B cell (primary cell): ENCODE measurements around the gene LOX. TPM values are rescaled to one million over a fixed set of nuclear protein-coding genes. Genes with fewer than 3 reads are reported as not detected.

Source experiments
- ATAC-seq: fragments of 200-7000 bp; cut with Tn5 transposase; one replicate; pipeline ENCODE4 v1.10.0; 2021; ENCODE audit warnings: low read depth, mild to moderate bottlenecking, moderate number of reproducible peaks, moderate library complexity
- CTCF ChIA-PET: fragments of 350-600 bp; sonication (Branson Sonifier 250); formaldehyde crosslinking; loops from one replicate; lab custom pipeline; 2021; ENCODE audit warnings: antibody characterized with exemption, inconsistent platforms; lab: Charles Lee
- POLR2A ChIA-PET: fragments of 350-600 bp; sonication (Branson Sonifier 250); formaldehyde crosslinking; loops from one replicate; lab custom pipeline; 2021; ENCODE audit warnings: antibody characterized with exemption; lab: Charles Lee
- DNase-seq: peaks from one replicate; pipeline ENCODE4 v3.0.0; 2013
- H2AFZ ChIP-seq: 2 replicates; pipeline ENCODE4 v1.6.1; 2012; ENCODE audit warnings: mild to moderate bottlenecking, low read depth, low read length; ENCODE audit not compliant: insufficient read depth, poor library complexity, severe bottlenecking
- H3K27ac ChIP-seq, 2 donors: 1 replicate in 1 of 2; 2 replicates in 1 of 2; pipeline ENCODE4 v1.5.1; 2012 to 2013; ENCODE audit warnings: low read length in 2 of 2, mild to moderate bottlenecking in 2 of 2, moderate library complexity in 1 of 2
- H3K27me3 ChIP-seq, 4 experiments: fragments of 200-600 bp in 1 of 4; sonication (generic) in 1 of 4; replicated peaks in 1 of 4; 1 replicate in 2 of 4; 2 replicates in 2 of 4; pipeline versions ENCODE4 v1.6.1 to v1.7.0; 2013 to 2016; ENCODE audit warnings: low read length in 3 of 4, mild to moderate bottlenecking in 2 of 4, mixed read lengths in 1 of 4, moderate library complexity in 1 of 4; ENCODE audit not compliant: insufficient read depth in 4 of 4, control insufficient read depth in 3 of 4; ENCODE audit errors: control extremely low read depth in 1 of 4
- H3K36me3 ChIP-seq, 2 experiments: replicated peaks in 1 of 2; 1 replicate in 1 of 2; 2 replicates in 1 of 2; pipeline versions ENCODE4 v1.6.1 to v1.7.1; 2013; ENCODE audit warnings: low read length in 1 of 2; ENCODE audit not compliant: insufficient read depth in 2 of 2, control insufficient read depth in 1 of 2; ENCODE audit errors: control extremely low read depth in 1 of 2, extremely low read depth in 1 of 2
- H3K4me1 ChIP-seq, 2 donors: fragments of 200-600 bp in 1 of 2; sonication (generic) in 1 of 2; 1 replicate in 1 of 2; 2 replicates in 1 of 2; pipeline versions ENCODE4 v1.5.1 to v1.6.1; 2013 to 2017; ENCODE audit warnings: low read length in 2 of 2; ENCODE audit not compliant: control insufficient read depth in 2 of 2, insufficient read depth in 2 of 2
- H3K4me2 ChIP-seq: replicated peaks from 2 replicates; pipeline ENCODE3; 2012; ENCODE audit warnings: mild to moderate bottlenecking, low read depth, low read length; ENCODE audit not compliant: poor library complexity, severe bottlenecking
- H3K4me3 ChIP-seq, 5 experiments: fragments of 200-600 bp in 1 of 5; sonication (generic) in 1 of 5; 1 replicate in 3 of 5; 2 replicates in 2 of 5; pipeline versions ENCODE4 v1.5.1 to v1.7.0; 2011 to 2016; ENCODE audit warnings: low read length in 4 of 5, mild to moderate bottlenecking in 4 of 5, low read depth in 2 of 5, control low read depth in 1 of 5, moderate library complexity in 1 of 5; ENCODE audit not compliant: insufficient read depth in 1 of 5; ENCODE audit errors: control extremely low read depth in 1 of 5, extremely low read depth in 1 of 5
- H3K79me2 ChIP-seq: fragments of 200-600 bp; sonication (generic); one replicate; pipeline ENCODE4 v1.6.0; 2016; ENCODE audit warnings: low read length; ENCODE audit not compliant: control insufficient read depth, insufficient read depth
- H3K9ac ChIP-seq: fragments of 200-600 bp; sonication (generic); 2 replicates; pipeline ENCODE4 v1.6.1; 2017; ENCODE audit warnings: mild to moderate bottlenecking, low read length, moderate library complexity
- H3K9me3 ChIP-seq, 3 donors: one replicate each; pipeline versions ENCODE4 v1.6.1 to v1.7.1; 2013; ENCODE audit warnings: low read length in 2 of 3; ENCODE audit not compliant: control insufficient read depth in 2 of 3, insufficient read depth in 1 of 3; ENCODE audit errors: control extremely low read depth in 1 of 3
- H4K20me1 ChIP-seq: 2 replicates; pipeline ENCODE4 v1.6.0; 2012; ENCODE audit warnings: mild to moderate bottlenecking, low read length; ENCODE audit not compliant: insufficient read depth, control insufficient read depth, poor library complexity, severe bottlenecking
- H3K27ac Mint-ChIP-seq: one replicate; pipeline ENCODE4 v1.8.0; 2021; ENCODE audit warnings: mixed read lengths
- H3K27me3 Mint-ChIP-seq: one replicate; pipeline ENCODE4 v1.8.0; 2021; ENCODE audit warnings: mixed read lengths
- H3K4me1 Mint-ChIP-seq: one replicate; pipeline ENCODE4 v1.8.0; 2021; ENCODE audit warnings: mixed read lengths
- H3K4me3 Mint-ChIP-seq: one replicate; pipeline ENCODE4 v1.8.0; 2021; ENCODE audit warnings: mixed read lengths
- H3K9me3 Mint-ChIP-seq: one replicate; pipeline ENCODE4 v1.8.0; 2022; ENCODE audit warnings: mixed read lengths; ENCODE audit not compliant: insufficient read depth
- EZH2 ChIP-seq: IDR thresholded peaks from 2 replicates; pipeline ENCODE4 v1.6.1; 2012; ENCODE audit warnings: borderline replicate concordance, low read depth, mild to moderate bottlenecking, moderate library complexity, low read length; ENCODE audit not compliant: insufficient read depth, poor library complexity, severe bottlenecking
- WGBS: methylation state at CpG from one replicate; pipeline ENCODE4 v1.1.5; 2013; ENCODE audit warnings: missing lambda C conversion rate; ENCODE audit not compliant: insufficient coverage; 5-methylcytosine and 5-hydroxymethylcytosine counted together
- intact Hi-C: fragments of 100-400 bp; cut with micrococcal nuclease; formaldehyde crosslinking; loops from one replicate; pipeline ENCODE4 v1.10.0; 2022
- polyA plus RNA-seq: library from polyadenylated mRNA; depleted of rRNA; stranded (reverse); fragments of >200 nt; gene quantifications from 2 replicates; pipeline ENCODE4 v1.2.3, GENCODE V29; 2012
- total RNA-seq, 2 donors: library from RNA; stranded (reverse); fragments of 120-200 nt in 1 of 2; gene quantifications; 1 replicate in 1 of 2; 2 replicates in 1 of 2; pipeline versions ENCODE4 v1.2.3 to v1.2.4, GENCODE V29; 2013 to 2022
- TF ChIP-seq, protein P1 (sequence below): fragments of 200-600 bp; IDR thresholded peaks from one replicate; pipeline ENCODE4 v1.8.0; 2022; ENCODE audit warnings: antibody characterized with exemption, mild to moderate bottlenecking

Gene LOX
- total and polyA plus RNA-seq, 2 donors (not counting 1 experiment from before 2014, with no cell fraction given), result not detected

DNA sequence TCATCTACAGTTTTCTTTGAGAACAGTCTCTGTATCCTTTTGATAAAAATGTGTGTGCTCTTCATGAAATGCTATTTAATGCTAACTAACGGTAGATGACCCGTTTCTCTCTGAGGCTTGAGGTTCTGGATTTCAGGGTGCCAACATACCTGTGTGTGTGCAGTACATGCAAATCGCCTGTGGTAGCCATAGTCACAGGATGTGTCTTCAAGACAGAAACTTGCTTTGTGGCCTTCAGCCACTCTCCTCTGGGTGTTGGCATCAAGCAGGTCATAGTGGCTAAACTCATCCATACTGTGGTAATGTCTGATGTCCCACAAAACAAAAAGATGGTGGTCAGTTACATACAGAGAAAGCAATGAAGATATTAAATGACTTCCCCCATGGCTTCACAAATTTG, 4.2 kb downstream of the LOX start:
- Mint-ChIP-seq H3K4me3 (no peak overlapping the region), H3K9me3 (no peaks in the 10 kb centered on the region), H3K4me1 (peaks cover 18% of the 10 kb centered on the region), H3K27me3 (peaks cover 32% of the 10 kb centered on the region), H3K27ac (no peak overlapping the region)
- Histone ChIP-seq H3K36me3 (no peaks in the 10 kb centered on the region), H2AFZ (no peak overlapping the region), H3K4me2 (no peak overlapping the region), H3K4me1 (peaks cover 18 to 21% of the 10 kb centered on the region in 2 donors), H3K4me3 (no peak overlapping the region), H4K20me1 (no peaks in the 10 kb centered on the region), H3K9me3 (no peaks in the 10 kb centered on the region), H3K27me3 (peaks cover 0 to 27% (median 12%) of the 10 kb centered on the region in 4 experiments), H3K27ac (no peak overlapping the region), H3K79me2 (no peaks in the 10 kb centered on the region), H3K9ac (no peak overlapping the region)
- ChIA-PET POLR2A (no interaction called here), CTCF (no interaction called here)
- DNase-seq, result no peak
- no peak for ATAC-seq
- 44% methylated on average over 3 of the region's 3 CpGs for WGBS
- TF ChIP-seq EZH2, result no peak
- TF ChIP-seq, protein P1, sequence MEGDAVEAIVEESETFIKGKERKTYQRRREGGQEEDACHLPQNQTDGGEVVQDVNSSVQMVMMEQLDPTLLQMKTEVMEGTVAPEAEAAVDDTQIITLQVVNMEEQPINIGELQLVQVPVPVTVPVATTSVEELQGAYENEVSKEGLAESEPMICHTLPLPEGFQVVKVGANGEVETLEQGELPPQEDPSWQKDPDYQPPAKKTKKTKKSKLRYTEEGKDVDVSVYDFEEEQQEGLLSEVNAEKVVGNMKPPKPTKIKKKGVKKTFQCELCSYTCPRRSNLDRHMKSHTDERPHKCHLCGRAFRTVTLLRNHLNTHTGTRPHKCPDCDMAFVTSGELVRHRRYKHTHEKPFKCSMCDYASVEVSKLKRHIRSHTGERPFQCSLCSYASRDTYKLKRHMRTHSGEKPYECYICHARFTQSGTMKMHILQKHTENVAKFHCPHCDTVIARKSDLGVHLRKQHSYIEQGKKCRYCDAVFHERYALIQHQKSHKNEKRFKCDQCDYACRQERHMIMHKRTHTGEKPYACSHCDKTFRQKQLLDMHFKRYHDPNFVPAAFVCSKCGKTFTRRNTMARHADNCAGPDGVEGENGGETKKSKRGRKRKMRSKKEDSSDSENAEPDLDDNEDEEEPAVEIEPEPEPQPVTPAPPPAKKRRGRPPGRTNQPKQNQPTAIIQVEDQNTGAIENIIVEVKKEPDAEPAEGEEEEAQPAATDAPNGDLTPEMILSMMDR, result no peak
- intact Hi-C loops, result no loop called here

- intact Hi-C loops, result no loop called here
- DNase-seq, result no peak
These were observed 5.0 kb downstream of the LOX start for GRCh38 chr5:122073018-122073417.

More at GRCh38 chr5:122073018-122073417, 5.0 kb downstream of the LOX start:
- ChIA-PET CTCF (no interaction called here), POLR2A (no interaction called here)
- no peak overlapping the region for H3K9ac ChIP-seq
- no peaks in the 10 kb centered on the region for H3K36me3 ChIP-seq
- Mint-ChIP-seq H3K4me1 (peaks cover 14% of the 10 kb centered on the region), H3K4me3 (no peak overlapping the region), H3K27ac (no peak overlapping the region), H3K9me3 (no peaks in the 10 kb centered on the region), H3K27me3 (peaks cover 23% of the 10 kb centered on the region)
- H3K27me3 ChIP-seq, result peaks cover 0 to 19% (median 8%) of the 10 kb centered on the region in 4 experiments
- no peak overlapping the region for H3K4me3 ChIP-seq
- ATAC-seq, result no peak
- peaks cover 14 to 18% of the 10 kb centered on the region in 2 donors for H3K4me1 ChIP-seq
- H3K27ac ChIP-seq, result no peak overlapping the region
- no peaks in the 10 kb centered on the region for H3K79me2 ChIP-seq
- H4K20me1 ChIP-seq, result no peaks in the 10 kb centered on the region
- WGBS, result no CpG with 5 or more reads among the region's 2 CpGs
- TF ChIP-seq, protein P1, result no peak
- no peak for TF ChIP-seq EZH2
- H3K4me2 ChIP-seq, result no peak overlapping the region
- no peak overlapping the region for H2AFZ ChIP-seq
- H3K9me3 ChIP-seq, result no peaks in the 10 kb centered on the region
